ENCODE measurements around the gene IRF2BPL. TPM values are rescaled to one million over a fixed set of nuclear protein-coding genes. Genes with fewer than 3 reads are reported as not detected.

The IRF2BPL gene
- total RNA-seq (ENCODE audit: low replicate concordance): 4.8 and 14.9 TPM in 2 replicates

DNA sequence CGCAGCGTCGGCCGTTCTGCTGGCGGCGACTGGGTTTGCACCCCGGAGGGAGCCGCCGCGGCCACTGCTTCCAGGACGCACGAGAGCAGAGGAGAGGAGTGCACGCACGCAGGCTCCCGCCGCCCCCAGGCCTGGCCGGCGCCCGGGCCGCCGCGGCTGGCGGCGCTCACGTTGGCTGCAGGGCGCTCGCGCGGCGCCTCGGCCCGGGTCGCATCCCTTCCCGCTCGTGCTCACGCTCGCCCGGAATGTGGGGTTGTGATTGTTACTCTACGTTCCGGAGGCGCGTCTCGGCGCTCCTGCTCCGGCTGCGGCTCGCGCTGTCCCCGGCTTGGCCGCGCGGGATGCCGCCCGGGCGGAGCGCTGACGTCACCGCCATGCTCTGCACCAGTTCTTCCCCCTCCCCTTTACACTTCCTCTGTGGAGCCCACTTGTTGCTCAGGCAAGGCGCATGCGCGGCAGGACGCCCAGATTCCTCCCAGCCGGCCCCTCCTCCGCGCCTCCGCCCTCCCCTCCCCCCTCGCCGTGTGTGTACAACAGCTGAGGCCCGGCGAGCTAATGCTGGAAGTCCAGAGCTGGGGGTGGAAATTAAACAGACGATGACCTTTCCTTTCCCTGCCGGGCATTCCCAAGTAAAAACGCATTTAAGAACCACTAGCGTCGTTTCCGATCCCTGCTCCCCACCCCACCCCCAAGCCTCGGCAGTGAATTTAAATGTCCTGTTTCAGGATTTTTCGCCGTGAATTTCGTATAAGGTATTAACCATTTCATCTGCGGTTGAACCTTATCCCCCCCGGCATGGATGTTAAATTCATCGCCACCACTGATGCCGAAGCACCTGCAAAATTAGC is at the start of gene IRF2BPL:
Gene IRF2BPL, minus strand, starts transcription at position 325 of the 848 bp plus-strand sequence. CDS start 916 bp downstream, outside the sequence.
- peak; percentile 98 for DNase-seq (ENCODE audit: low spot score)
- peaks cover 26% of the 10 kb centered on the region for H4K20me1 ChIP-seq (ENCODE audit: low read depth)
- no peak within 1 kb of the TSS for H3K27ac ChIP-seq
- TF ChIP-seq, protein P1, sequence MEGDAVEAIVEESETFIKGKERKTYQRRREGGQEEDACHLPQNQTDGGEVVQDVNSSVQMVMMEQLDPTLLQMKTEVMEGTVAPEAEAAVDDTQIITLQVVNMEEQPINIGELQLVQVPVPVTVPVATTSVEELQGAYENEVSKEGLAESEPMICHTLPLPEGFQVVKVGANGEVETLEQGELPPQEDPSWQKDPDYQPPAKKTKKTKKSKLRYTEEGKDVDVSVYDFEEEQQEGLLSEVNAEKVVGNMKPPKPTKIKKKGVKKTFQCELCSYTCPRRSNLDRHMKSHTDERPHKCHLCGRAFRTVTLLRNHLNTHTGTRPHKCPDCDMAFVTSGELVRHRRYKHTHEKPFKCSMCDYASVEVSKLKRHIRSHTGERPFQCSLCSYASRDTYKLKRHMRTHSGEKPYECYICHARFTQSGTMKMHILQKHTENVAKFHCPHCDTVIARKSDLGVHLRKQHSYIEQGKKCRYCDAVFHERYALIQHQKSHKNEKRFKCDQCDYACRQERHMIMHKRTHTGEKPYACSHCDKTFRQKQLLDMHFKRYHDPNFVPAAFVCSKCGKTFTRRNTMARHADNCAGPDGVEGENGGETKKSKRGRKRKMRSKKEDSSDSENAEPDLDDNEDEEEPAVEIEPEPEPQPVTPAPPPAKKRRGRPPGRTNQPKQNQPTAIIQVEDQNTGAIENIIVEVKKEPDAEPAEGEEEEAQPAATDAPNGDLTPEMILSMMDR (IDR thresholded peaks at IDR 0.05): no peak
- no peak for TF ChIP-seq EZH2 (IDR thresholded peaks at IDR 0.05)
- TF ChIP-seq EZH2phosphoT487 (IDR thresholded peaks at IDR 0.05): no peak
- peaks cover 65% of the 10 kb centered on the region for H3K4me1 Mint-ChIP-seq
- peak within 1 kb of the TSS; percentile 63 for H3K4me3 ChIP-seq
- peak within 1 kb of the TSS; percentile 91 for H3K27ac Mint-ChIP-seq
- H3K9me3 ChIP-seq (ENCODE audit: low read depth): no peaks in the 10 kb centered on the region
- H3F3A ChIP-seq (ENCODE audit: low read depth): peaks cover 46% of the 10 kb centered on the region
- H3K36me3 ChIP-seq: no peaks in the 10 kb centered on the region
- H3K79me2 ChIP-seq (ENCODE audit: low read depth): peaks cover 26% of the 10 kb centered on the region
- no peaks in the 10 kb centered on the region for H3K9me3 Mint-ChIP-seq
- H3K4me2 ChIP-seq: peak within 1 kb of the TSS; percentile 95
- peak within 1 kb of the TSS; percentile 83 for H3K4me3 Mint-ChIP-seq
- peaks cover 47% of the 10 kb centered on the region for H3K4me1 ChIP-seq
- H2AFZ ChIP-seq (replicated peaks): peak within 1 kb of the TSS; percentile 52
- no peak within 1 kb of the TSS for H3K9ac ChIP-seq
- peaks cover 6% of the 10 kb centered on the region for H3K27me3 Mint-ChIP-seq (ENCODE audit: insufficient read depth, low read depth)
- H3K36me3 Mint-ChIP-seq: peaks cover 2% of the 10 kb centered on the region
- H3K27me3 ChIP-seq: peaks cover 42% of the 10 kb centered on the region

GRCh38 chr14:77077040-77077439 is 48.5 kb upstream of the IRF2BPL start:
- peak overlapping the region; percentile 70 for H3K4me2 ChIP-seq
- H2AFZ ChIP-seq (replicated peaks): peak overlapping the region; percentile 86
- H4K20me1 ChIP-seq (ENCODE audit: low read depth): no peaks in the 10 kb centered on the region
- peaks cover 2% of the 10 kb centered on the region for H3K36me3 Mint-ChIP-seq
- H3F3A ChIP-seq (ENCODE audit: low read depth): peaks cover 12% of the 10 kb centered on the region
- peaks cover 25% of the 10 kb centered on the region for H3K4me1 Mint-ChIP-seq
- H3K9me3 ChIP-seq (ENCODE audit: low read depth): no peaks in the 10 kb centered on the region
- H3K4me1 ChIP-seq: peaks cover 19% of the 10 kb centered on the region
- H3K27ac Mint-ChIP-seq: peak overlapping the region; percentile 69
- no peak overlapping the region for H3K27ac ChIP-seq
- H3K36me3 ChIP-seq: no peaks in the 10 kb centered on the region
- H3K79me2 ChIP-seq (ENCODE audit: low read depth): no peaks in the 10 kb centered on the region
- TF ChIP-seq, protein P1 (IDR thresholded peaks at IDR 0.05): no peak
- no peak for TF ChIP-seq EZH2 (IDR thresholded peaks at IDR 0.05)
- TF ChIP-seq EZH2phosphoT487 (IDR thresholded peaks at IDR 0.05): no peak
- peaks cover 4% of the 10 kb centered on the region for H3K27me3 Mint-ChIP-seq (ENCODE audit: insufficient read depth, low read depth)
- H3K4me3 Mint-ChIP-seq: no peak overlapping the region
- DNase-seq (ENCODE audit: low spot score): no peak
- no peak overlapping the region for H3K9ac ChIP-seq
- H3K9me3 Mint-ChIP-seq: peaks cover 21% of the 10 kb centered on the region
- H3K27me3 ChIP-seq: no peaks in the 10 kb centered on the region
- H3K4me3 ChIP-seq: no peak overlapping the region

DNA sequence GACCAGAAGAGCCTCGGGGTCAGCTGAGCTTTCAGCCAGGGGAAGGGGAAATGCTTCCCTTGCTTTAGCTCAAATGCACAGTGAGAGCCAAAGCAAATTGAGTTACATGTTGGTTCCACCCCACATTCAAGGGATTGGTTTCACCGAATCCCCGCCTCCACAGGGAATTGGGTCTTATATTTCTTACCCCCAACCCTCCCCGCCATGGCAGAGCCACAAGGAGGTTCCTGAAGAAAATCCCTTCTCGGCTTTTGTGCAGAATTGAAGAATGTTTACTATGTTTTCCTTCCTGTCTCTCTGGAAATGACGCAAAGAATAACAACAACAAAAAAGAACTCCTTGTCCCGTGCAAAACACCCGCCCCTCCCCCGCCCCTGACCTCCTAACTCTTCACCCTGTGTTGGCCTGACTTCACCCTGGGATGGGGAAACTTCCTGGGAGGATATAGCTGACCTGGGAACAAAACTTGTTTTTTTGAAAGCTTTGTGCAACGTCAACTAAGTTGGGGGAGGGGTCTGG is 47.7 kb upstream of the IRF2BPL start:
- Histone ChIP-seq H3K4me3 (peak overlapping the region; percentile 14), H3F3A (ENCODE audit: low read depth) (peaks cover 12% of the 10 kb centered on the region), H3K4me1 (peaks cover 19% of the 10 kb centered on the region), H3K9me3 (ENCODE audit: low read depth) (no peaks in the 10 kb centered on the region), H3K4me2 (peak overlapping the region; percentile 70), H2AFZ (replicated peaks) (peak overlapping the region; percentile 86), H3K27ac (peak overlapping the region; percentile 68), H3K36me3 (no peaks in the 10 kb centered on the region), H3K27me3 (no peaks in the 10 kb centered on the region), H4K20me1 (ENCODE audit: low read depth) (no peaks in the 10 kb centered on the region), H3K79me2 (ENCODE audit: low read depth) (no peaks in the 10 kb centered on the region), H3K9ac (no peak overlapping the region)
- H3K36me3 Mint-ChIP-seq: peaks cover 2% of the 10 kb centered on the region
- H3K4me1 Mint-ChIP-seq: peaks cover 30% of the 10 kb centered on the region
- peaks cover 4% of the 10 kb centered on the region for H3K27me3 Mint-ChIP-seq (ENCODE audit: insufficient read depth, low read depth)
- peak overlapping the region; percentile 97 for H3K27ac Mint-ChIP-seq
- peaks cover 19% of the 10 kb centered on the region for H3K9me3 Mint-ChIP-seq
- DNase-seq (ENCODE audit: low spot score): peak; percentile 52
- H3K4me3 Mint-ChIP-seq: peak overlapping the region; percentile 77
- TF ChIP-seq EZH2 (IDR thresholded peaks at IDR 0.05) (no peak), EZH2phosphoT487 (IDR thresholded peaks at IDR 0.05) (no peak)
- TF ChIP-seq, protein P1 (IDR thresholded peaks at IDR 0.05): no peak
